ENCODE data around the gene LIPA. TPM values are rescaled to one million over a fixed set of nuclear protein-coding genes. Genes with fewer than 3 reads are reported as not detected.
"Not testable (repeated sequence)": the region's sequence is repeated elsewhere in the genome, so short reads cannot be mapped to it uniquely, and the experiment has no call there.

LIPA gene
- total and polyA plus RNA-seq, 10 donors = 28.6 to 828 (median 337) TPM

DNA sequence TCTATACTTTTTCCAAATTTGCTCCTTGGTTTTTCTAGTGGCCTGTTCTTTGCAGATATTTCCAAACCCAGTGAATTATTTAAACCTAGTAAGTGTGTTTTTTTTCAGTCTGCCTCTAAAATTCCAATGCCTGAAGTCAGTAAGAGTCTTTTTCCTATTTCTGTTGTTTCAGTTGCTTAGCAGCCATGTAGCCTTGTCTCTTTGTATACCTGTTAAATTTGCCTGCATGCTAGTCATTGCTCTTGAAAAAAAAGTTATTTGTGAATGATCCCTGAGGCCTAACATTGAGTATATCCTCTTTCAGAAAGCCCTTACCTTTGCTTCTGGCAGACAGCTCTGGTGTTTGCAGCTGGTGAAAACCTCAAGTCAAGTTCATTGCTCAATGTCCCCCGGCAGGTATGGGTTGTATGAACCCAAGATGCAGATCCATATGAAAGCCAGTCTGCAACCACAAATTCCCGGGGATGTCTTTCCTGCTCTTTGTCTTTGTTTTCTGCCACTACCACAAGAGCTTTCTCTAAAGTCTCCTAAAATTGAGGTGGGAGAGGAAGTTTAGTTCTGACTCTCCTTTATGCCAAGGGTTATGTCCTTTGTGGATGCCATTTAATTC, 80.2 kb downstream of the LIPA start:
- 65 to 84% (median 79%) methylated on average over 2 of the region's 2 CpGs for WGBS, 5 donors

DNA sequence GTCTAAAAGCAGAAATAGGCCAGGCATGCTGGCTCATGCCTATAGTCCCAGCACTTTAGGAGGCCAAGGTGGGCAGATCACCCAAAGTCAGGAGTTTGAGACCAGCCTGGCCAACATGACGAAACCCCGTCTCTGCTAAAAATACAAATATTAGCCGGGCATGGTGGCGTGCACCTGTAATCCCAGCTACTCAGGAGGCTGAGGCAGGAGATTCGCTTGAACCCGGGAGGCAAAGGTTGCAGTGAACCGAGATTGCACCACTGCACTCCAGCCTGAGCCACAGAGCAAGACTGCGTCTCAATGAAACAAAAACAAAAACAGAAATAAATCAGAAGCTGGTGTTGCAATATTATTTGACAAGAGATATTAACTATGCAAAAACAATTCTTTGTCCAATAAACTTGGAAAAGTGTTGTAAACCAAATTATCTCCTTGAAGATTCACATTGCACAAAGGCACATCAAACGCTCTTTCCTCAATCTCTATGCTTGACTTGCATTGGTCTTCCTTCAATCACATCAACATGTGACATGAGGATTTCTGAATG, 83.1 kb downstream of the LIPA start:
- H3K4me3 ChIP-seq; H3K9me3 ChIP-seq; H3K27ac ChIP-seq; intact Hi-C loops (cut with DNase I; ENCODE audit: low total_unique reads); DNase-seq; H3K36me3 ChIP-seq; H3K27me3 ChIP-seq (replicated peaks in 1 of 7): not testable (repeated sequence)
- peaks cover 5 to 14% (median 11%) of the 10 kb centered on the region in 6 donors for H3K4me1 ChIP-seq
- 79 to 92% (median 89%) methylated on average over 9 of the region's 9 CpGs for WGBS, 5 donors

More for the DNA sequence above, 80.2 kb downstream of the LIPA start:
- Histone ChIP-seq H3K27ac (no peak overlapping the region), H3K4me3 (no peak overlapping the region), H3K9me3 (no peaks in the 10 kb centered on the region), H3K4me1 (no peaks in the 10 kb centered on the region), H3K36me3 (no peaks in the 10 kb centered on the region), H3K27me3 (replicated peaks in 1 of 7) (no peaks in the 10 kb centered on the region)
- intact Hi-C loops (cut with DNase I; ENCODE audit: low total_unique reads) = no loop called here
- no peak for TF ChIP-seq POLR2A (IDR thresholded peaks at IDR 0.05)
- no peak for DNase-seq

DNA sequence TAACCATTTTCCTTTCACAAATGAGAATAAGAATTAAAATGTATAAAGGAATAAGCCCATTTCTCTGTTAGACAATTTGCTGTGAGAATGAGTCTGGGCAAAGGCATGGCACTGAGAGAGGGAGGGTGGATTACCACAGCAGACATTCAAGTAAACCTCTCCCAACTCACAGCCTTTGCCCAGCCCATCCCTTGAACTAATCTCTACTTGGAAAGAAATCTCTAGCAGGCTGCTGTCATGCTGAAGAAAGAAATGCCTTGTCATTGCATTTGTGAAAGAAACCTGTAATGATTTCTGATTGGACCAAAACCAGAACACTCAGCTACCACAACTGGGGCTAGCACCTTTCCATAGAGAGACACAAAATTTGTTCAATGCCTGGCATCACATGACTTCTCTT, 83.7 kb downstream of the LIPA start:
- no peak for DNase-seq
- TF ChIP-seq, protein P1, sequence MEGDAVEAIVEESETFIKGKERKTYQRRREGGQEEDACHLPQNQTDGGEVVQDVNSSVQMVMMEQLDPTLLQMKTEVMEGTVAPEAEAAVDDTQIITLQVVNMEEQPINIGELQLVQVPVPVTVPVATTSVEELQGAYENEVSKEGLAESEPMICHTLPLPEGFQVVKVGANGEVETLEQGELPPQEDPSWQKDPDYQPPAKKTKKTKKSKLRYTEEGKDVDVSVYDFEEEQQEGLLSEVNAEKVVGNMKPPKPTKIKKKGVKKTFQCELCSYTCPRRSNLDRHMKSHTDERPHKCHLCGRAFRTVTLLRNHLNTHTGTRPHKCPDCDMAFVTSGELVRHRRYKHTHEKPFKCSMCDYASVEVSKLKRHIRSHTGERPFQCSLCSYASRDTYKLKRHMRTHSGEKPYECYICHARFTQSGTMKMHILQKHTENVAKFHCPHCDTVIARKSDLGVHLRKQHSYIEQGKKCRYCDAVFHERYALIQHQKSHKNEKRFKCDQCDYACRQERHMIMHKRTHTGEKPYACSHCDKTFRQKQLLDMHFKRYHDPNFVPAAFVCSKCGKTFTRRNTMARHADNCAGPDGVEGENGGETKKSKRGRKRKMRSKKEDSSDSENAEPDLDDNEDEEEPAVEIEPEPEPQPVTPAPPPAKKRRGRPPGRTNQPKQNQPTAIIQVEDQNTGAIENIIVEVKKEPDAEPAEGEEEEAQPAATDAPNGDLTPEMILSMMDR (IDR thresholded peaks at IDR 0.05 in 8 of 11, conservative IDR thresholded peaks at IDR 0.05 in 3 of 11) = no peak
- TF ChIP-seq POLR2AphosphoS5 (IDR thresholded peaks at IDR 0.05) = no peak
- no peak for TF ChIP-seq POLR2A (IDR thresholded peaks at IDR 0.05)
- H3K9me3 ChIP-seq = no peaks in the 10 kb centered on the region
- H3K27me3 ChIP-seq (replicated peaks in 1 of 7) = no peaks in the 10 kb centered on the region
- no peak overlapping the region for H3K27ac ChIP-seq
- H3K4me3 ChIP-seq = no peak overlapping the region
- intact Hi-C loops (cut with DNase I; ENCODE audit: low total_unique reads) = no loop called here
- H3K36me3 ChIP-seq = no peaks in the 10 kb centered on the region
- peaks cover 5 to 18% (median 16%) of the 10 kb centered on the region in 6 donors for H3K4me1 ChIP-seq

DNA sequence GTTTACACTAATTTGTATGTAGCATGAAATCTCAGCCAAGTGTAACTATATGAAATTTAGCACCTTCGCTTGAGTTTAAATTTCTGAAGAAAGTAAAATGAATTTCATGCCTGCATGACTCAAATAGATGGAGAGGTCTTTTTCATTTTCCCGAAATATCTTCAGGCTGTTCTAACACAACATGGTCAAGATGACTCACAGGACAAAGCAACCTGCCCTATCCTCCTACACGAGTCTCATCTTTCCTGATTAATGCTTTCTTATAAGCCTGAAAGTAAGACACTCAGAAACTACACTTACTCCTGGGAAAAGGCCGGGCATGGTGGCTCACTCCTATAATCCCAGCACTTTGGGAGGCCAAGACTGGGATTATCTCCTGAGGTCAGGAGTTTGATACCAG, 85.7 kb downstream of the LIPA start:
- TF ChIP-seq POLR2AphosphoS5 (IDR thresholded peaks at IDR 0.05) (no peak), POLR2A (IDR thresholded peaks at IDR 0.05) (no peak)
- TF ChIP-seq, protein P1 (IDR thresholded peaks at IDR 0.05 in 8 of 11, conservative IDR thresholded peaks at IDR 0.05 in 3 of 11) = no peak
- DNase-seq = no peak
- no peak overlapping the region for H3K4me3 ChIP-seq

DNA sequence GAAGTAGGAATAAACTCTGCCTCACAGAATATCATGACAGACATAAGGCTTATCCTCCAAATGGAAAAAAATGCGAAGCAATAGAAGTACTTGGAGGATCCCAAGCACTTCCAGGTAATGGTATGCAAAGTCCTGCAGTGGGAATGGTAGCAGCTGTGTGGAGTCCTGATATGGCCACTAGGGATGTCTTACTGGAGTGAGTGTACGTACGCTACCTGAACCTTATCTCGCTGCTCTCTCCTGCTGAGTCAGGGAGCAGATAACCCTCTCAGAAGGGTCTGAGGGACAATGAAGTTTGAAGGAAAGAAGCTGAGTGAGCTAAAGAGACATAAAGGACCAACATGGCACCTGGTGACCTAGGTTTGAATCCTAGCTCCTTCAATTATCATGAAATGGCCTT, 86.7 kb downstream of the LIPA start:
- H3K9me3 ChIP-seq = no peaks in the 10 kb centered on the region
- peaks cover 5 to 19% (median 16%) of the 10 kb centered on the region in 6 donors for H3K4me1 ChIP-seq
- TF ChIP-seq POLR2AphosphoS5 (IDR thresholded peaks at IDR 0.05) (no peak), POLR2A (IDR thresholded peaks at IDR 0.05) (no peak)
- TF ChIP-seq, protein P1 (IDR thresholded peaks at IDR 0.05 in 8 of 11, conservative IDR thresholded peaks at IDR 0.05 in 3 of 11) = no peak
- intact Hi-C loops (cut with DNase I; ENCODE audit: low total_unique reads) = no loop called here
- no peak for DNase-seq
- 84 to 97% (median 94%) methylated on average over 4 of the region's 4 CpGs for WGBS, 5 donors
- no peak overlapping the region for H3K4me3 ChIP-seq
- H3K27ac ChIP-seq = no peak overlapping the region
- H3K27me3 ChIP-seq (replicated peaks in 1 of 7) = no peaks in the 10 kb centered on the region
- H3K36me3 ChIP-seq = no peaks in the 10 kb centered on the region

More for the DNA sequence above, 85.7 kb downstream of the LIPA start:
- Histone ChIP-seq H3K4me1 (peaks cover 5 to 19% (median 16%) of the 10 kb centered on the region in 6 donors), H3K27ac (no peak overlapping the region), H3K36me3 (no peaks in the 10 kb centered on the region), H3K27me3 (replicated peaks in 1 of 7) (no peaks in the 10 kb centered on the region), H3K9me3 (no peaks in the 10 kb centered on the region)
- 79 to 95% (median 89%) methylated on average over 4 of the region's 4 CpGs for WGBS, 5 donors
- intact Hi-C loops (cut with DNase I; ENCODE audit: low total_unique reads) = no loop called here
